H9 (cell line): ENCODE results near the gene PHACTR2. TPM values are rescaled to one million over a fixed set of nuclear protein-coding genes. Genes with fewer than 3 reads are reported as not detected.

ENCODE experiments used
- DNase-seq: peaks from one replicate; pipeline ENCODE4 v3.0.0-alpha.2; 2017
- H2AFZ ChIP-seq: one replicate; pipeline ENCODE4 v1.6.1; 2013; ENCODE audit warnings: mild to moderate bottlenecking, low read length, control low read depth, moderate library complexity
- H2AK5ac ChIP-seq: 2 replicates; pipeline ENCODE4 v1.6.1; 2013; ENCODE audit warnings: low read length, control low read depth, mixed read lengths; ENCODE audit not compliant: insufficient read length
- H2BK120ac ChIP-seq: one replicate; pipeline ENCODE4 v1.6.1; 2013; ENCODE audit warnings: low read depth, mild to moderate bottlenecking, low read length, control low read depth, inconsistent platforms; ENCODE audit not compliant: poor library complexity, severe bottlenecking
- H2BK12ac ChIP-seq: 2 replicates; pipeline ENCODE4 v1.6.1; 2013; ENCODE audit warnings: low read length, control low read depth, mixed read lengths, low read depth; ENCODE audit not compliant: insufficient read length
- H2BK15ac ChIP-seq: 2 replicates; pipeline ENCODE4 v1.6.1; 2013; ENCODE audit warnings: low read depth, low read length, control low read depth
- H2BK20ac ChIP-seq: one replicate; pipeline ENCODE4 v1.6.1; 2013; ENCODE audit warnings: low read depth, mild to moderate bottlenecking, low read length, control low read depth, inconsistent platforms; ENCODE audit not compliant: poor library complexity, severe bottlenecking
- H2BK5ac ChIP-seq: 2 replicates; pipeline ENCODE4 v1.6.1; 2013; ENCODE audit warnings: low read length, control low read depth, mixed read lengths; ENCODE audit not compliant: insufficient read length
- H3K14ac ChIP-seq: 2 replicates; pipeline ENCODE4 v1.6.1; 2013; ENCODE audit warnings: low read length, control low read depth; ENCODE audit not compliant: insufficient read depth
- H3K18ac ChIP-seq: 2 replicates; pipeline ENCODE4 v1.6.1; 2013; ENCODE audit warnings: low read depth, mild to moderate bottlenecking, mixed read lengths, low read length, control low read depth; ENCODE audit not compliant: insufficient read length
- H3K23ac ChIP-seq: 2 replicates; pipeline ENCODE4 v1.6.1; 2013; ENCODE audit warnings: low read length, control low read depth, mixed read lengths, low read depth; ENCODE audit not compliant: insufficient read length
- H3K23me2 ChIP-seq: 2 replicates; pipeline ENCODE4 v1.6.1; 2013; ENCODE audit warnings: low read depth, mild to moderate bottlenecking, mixed read lengths, low read length, control low read depth; ENCODE audit not compliant: insufficient read length, poor library complexity, severe bottlenecking
- H3K27ac ChIP-seq: 2 replicates; pipeline ENCODE4 v1.5.1; 2013; ENCODE audit warnings: low read length, control low read depth, mixed read lengths, low read depth; ENCODE audit not compliant: insufficient read length
- H3K27me3 ChIP-seq: 2 replicates; pipeline ENCODE4 v1.6.1; 2013; ENCODE audit warnings: low read length, control low read depth, inconsistent platforms; ENCODE audit not compliant: insufficient read depth
- H3K4ac ChIP-seq: 2 replicates; pipeline ENCODE4 v1.6.1; 2013; ENCODE audit warnings: low read depth, mild to moderate bottlenecking, control low read depth, inconsistent platforms, low read length, moderate library complexity
- H3K4me1 ChIP-seq: 2 replicates; pipeline ENCODE4 v1.6.1; 2013; ENCODE audit warnings: low read length, control low read depth, inconsistent platforms; ENCODE audit not compliant: insufficient read depth
- H3K4me2 ChIP-seq: 2 replicates; pipeline ENCODE4 v1.6.1; 2013; ENCODE audit warnings: low read length, control low read depth, mixed read lengths; ENCODE audit not compliant: insufficient read length, insufficient read depth
- H3K56ac ChIP-seq: 2 replicates; pipeline ENCODE4 v1.6.1; 2013; ENCODE audit warnings: low read depth, mild to moderate bottlenecking, mixed read lengths, low read length, control low read depth; ENCODE audit not compliant: insufficient read length
- H3K79me1 ChIP-seq: 2 replicates; pipeline ENCODE4 v1.6.1; 2013; ENCODE audit warnings: low read depth, mild to moderate bottlenecking, moderate library complexity, low read length, control low read depth, inconsistent platforms; ENCODE audit not compliant: insufficient read depth, poor library complexity, severe bottlenecking
- H3K79me2 ChIP-seq: 2 replicates; pipeline ENCODE4 v1.6.1; 2013; ENCODE audit warnings: low read length, control low read depth, inconsistent platforms; ENCODE audit not compliant: insufficient read depth
- H3K9ac ChIP-seq: 2 replicates; pipeline ENCODE4 v1.6.1; 2013; ENCODE audit warnings: low read length, control low read depth, mixed read lengths; ENCODE audit not compliant: insufficient read length; ENCODE audit errors: extremely low read depth
- H3K9me3 ChIP-seq: one replicate; pipeline ENCODE4 v1.6.1; 2013; ENCODE audit warnings: low read depth, low read length, inconsistent platforms; ENCODE audit not compliant: control insufficient read depth
- H3T11ph ChIP-seq: one replicate; pipeline ENCODE4 v1.6.1; 2013; ENCODE audit warnings: mild to moderate bottlenecking, low read length, control low read depth, inconsistent platforms
- H4K20me1 ChIP-seq: one replicate; pipeline ENCODE4 v1.6.1; 2013; ENCODE audit not compliant: control insufficient read depth, insufficient read length, insufficient read depth
- H4K5ac ChIP-seq: 2 replicates; pipeline ENCODE4 v1.6.1; 2013; ENCODE audit warnings: low read depth, mild to moderate bottlenecking, mixed read lengths, low read length, control low read depth; ENCODE audit not compliant: insufficient read length
- H4K8ac ChIP-seq: replicated peaks from 2 replicates; pipeline ENCODE4 v1.6.1; 2013; ENCODE audit warnings: low read length, control low read depth, mixed read lengths, low read depth; ENCODE audit not compliant: insufficient read length
- H4K91ac ChIP-seq: 2 replicates; pipeline ENCODE4 v1.6.1; 2013; ENCODE audit warnings: low read depth, mild to moderate bottlenecking, moderate library complexity, mixed read lengths, low read length, control low read depth; ENCODE audit not compliant: insufficient read length
- H3K27ac Mint-ChIP-seq, 3 experiments: 2 replicates in 2 of 3; 3 replicates in 1 of 3; pipeline ENCODE4 v1.8.0; 2020 to 2021; ENCODE audit warnings: mixed read lengths in 3 of 3, mild to moderate bottlenecking in 1 of 3, moderate library complexity in 1 of 3
- H3K27me3 Mint-ChIP-seq: 2 replicates; pipeline ENCODE4 v1.8.0; 2021; ENCODE audit warnings: low read depth, mild to moderate bottlenecking, moderate library complexity, mixed read lengths
- H3K36me3 Mint-ChIP-seq, 3 experiments: 2 replicates in 2 of 3; 3 replicates in 1 of 3; pipeline ENCODE4 v1.8.0; 2020 to 2021; ENCODE audit warnings: low read depth in 3 of 3, mixed read lengths in 3 of 3; ENCODE audit not compliant: insufficient read depth in 1 of 3
- H3K4me1 Mint-ChIP-seq, 2 experiments: 2 replicates each; pipeline ENCODE4 v1.8.0; 2020; ENCODE audit warnings: mixed read lengths in 2 of 2
- H3K4me3 Mint-ChIP-seq, 2 experiments: 2 replicates in 1 of 2; 3 replicates in 1 of 2; pipeline ENCODE4 v1.8.0; 2020 to 2021; ENCODE audit warnings: mild to moderate bottlenecking in 2 of 2, mixed read lengths in 2 of 2, moderate library complexity in 1 of 2
- H3K9me3 Mint-ChIP-seq, 2 experiments: 2 replicates in 1 of 2; 3 replicates in 1 of 2; pipeline ENCODE4 v1.8.0; 2020; ENCODE audit warnings: mild to moderate bottlenecking in 2 of 2, mixed read lengths in 2 of 2, moderate library complexity in 1 of 2
- CTCF ChIP-seq: fragments of 200-600 bp; sonication (generic); conservative IDR thresholded peaks from 3 replicates; pipeline ENCODE4 v1.8.0; 2021; ENCODE audit warnings: antibody characterized with exemption, mild to moderate bottlenecking
- WGBS: extraction: QIAGEN DNeasy Blood & Tissue Kit; methylation state at CpG from one replicate; pipeline ENCODE4 v1.1.7; 2013; ENCODE audit warnings: missing lambda C conversion rate, low lambda C conversion rate, mixed read lengths; ENCODE audit not compliant: insufficient read length; ENCODE audit errors: extremely low coverage; 5-methylcytosine and 5-hydroxymethylcytosine counted together
- total RNA-seq: library from RNA; stranded (reverse); gene quantifications from 2 replicates; pipeline ENCODE4 v1.2.1, GENCODE V29; 2021

Gene PHACTR2
- total RNA-seq, 1 experiment from 2014 or later, result 131 TPM

DNA sequence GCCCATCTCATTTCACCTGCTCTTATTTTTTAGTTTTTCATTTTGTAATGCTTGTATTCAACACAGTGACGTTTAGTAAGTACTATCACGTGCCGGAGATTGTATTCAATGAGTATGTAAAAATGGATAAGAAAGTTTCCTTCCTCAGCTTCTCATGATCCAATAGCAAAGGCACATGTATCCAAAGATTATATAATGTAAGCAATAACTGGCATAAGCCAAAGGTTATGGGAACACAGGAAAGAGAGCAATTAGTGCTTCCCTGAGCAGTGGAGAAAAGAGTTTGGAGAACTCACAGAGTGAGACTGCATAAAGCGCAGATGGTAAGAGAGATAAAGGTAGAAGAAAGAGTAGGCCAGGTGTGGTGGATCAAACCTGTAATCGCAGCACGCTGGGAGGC, 143.6 kb downstream of the PHACTR2 start:
- H3K36me3 Mint-ChIP-seq, result peaks cover 7 to 30% (median 18%) of the 10 kb centered on the region in 3 experiments; a peak in 6 of 7 replicates
- H2BK12ac ChIP-seq, result no peak overlapping the region
- WGBS, result no CpG with 5 or more reads among the region's 6 CpGs

More for the DNA sequence above, 143.6 kb downstream of the PHACTR2 start:
- Histone ChIP-seq H3K56ac (no peak overlapping the region), H3T11ph (no peak overlapping the region), H4K5ac (no peak overlapping the region), H3K14ac (no peak overlapping the region), H3K9me3 (no peaks in the 10 kb centered on the region), H2AFZ (no peak overlapping the region), H3K4me1 (no peaks in the 10 kb centered on the region; the same call in 1 of the 2 replicates), H2AK5ac (no peak overlapping the region), H3K18ac (no peak overlapping the region), H3K79me2 (no peaks in the 10 kb centered on the region), H3K27ac (no peak overlapping the region), H2BK20ac (no peak overlapping the region), H3K9ac (no peak overlapping the region), H4K20me1 (no peaks in the 10 kb centered on the region), H4K8ac (no peak overlapping the region), H4K91ac (no peak overlapping the region), H3K4me2 (no peak overlapping the region), H3K23ac (no peak overlapping the region), H3K4ac (no peak overlapping the region), H2BK5ac (no peak overlapping the region), H2BK120ac (no peak overlapping the region), H3K23me2 (no peaks in the 10 kb centered on the region), H2BK15ac (no peak overlapping the region), H3K27me3 (no peaks in the 10 kb centered on the region), H3K79me1 (no peaks in the 10 kb centered on the region)
- TF ChIP-seq CTCF, result no peak
- H3K9me3 Mint-ChIP-seq, result no peaks in the 10 kb centered on the region
- H3K4me3 Mint-ChIP-seq, result no peak overlapping the region
- no peak for DNase-seq
- peaks cover 13 to 20% of the 10 kb centered on the region in 2 experiments for H3K4me1 Mint-ChIP-seq
- no peaks in the 10 kb centered on the region; the same call in 1 of the 2 replicates for H3K27me3 Mint-ChIP-seq
- no peak overlapping the region for H3K27ac Mint-ChIP-seq
